Measurements from ENCODE around the gene FAM83E.
"Not testable (repeated sequence)": the region's sequence is repeated elsewhere in the genome, so short reads cannot be mapped to it uniquely, and the experiment has no call there.

FAM83E gene

GRCh38 chr19:48614436-48615230, at the start of gene FAM83E:
Gene FAM83E, minus strand, starts transcription at chr19:48615076. Its CDS starts 1,704 bp downstream, at chr19:48613372.
- Mint-ChIP-seq H3K4me1 (ENCODE audit: low read depth) (peaks cover 39% of the 10 kb centered on the region), H3K27ac (peak within 1 kb of the TSS; percentile 57), H3K27me3 (no peaks in the 10 kb centered on the region), H3K36me3 (ENCODE audit: low read depth) (peaks cover 55% of the 10 kb centered on the region), H3K4me3 (no peak within 1 kb of the TSS), H3K9me3 (no peaks in the 10 kb centered on the region)
- intact Hi-C loops (cut with micrococcal nuclease) = no loop called here

- Mint-ChIP-seq H3K27ac (no peak overlapping the region), H3K36me3 (ENCODE audit: low read depth) (no peaks in the 10 kb centered on the region), H3K4me1 (ENCODE audit: low read depth) (peaks cover 6% of the 10 kb centered on the region), H3K27me3 (peaks cover 4% of the 10 kb centered on the region), H3K4me3 (no peak overlapping the region), H3K9me3 (peaks cover 11% of the 10 kb centered on the region)
- intact Hi-C loops (cut with micrococcal nuclease) = no loop called here
Observed at GRCh38 chr19:48664476-48664875, 49.6 kb upstream of the FAM83E start.

- H3K36me3 Mint-ChIP-seq (ENCODE audit: low read depth) = no peaks in the 10 kb centered on the region
- no peak overlapping the region for H3K27ac Mint-ChIP-seq
- intact Hi-C loops (cut with micrococcal nuclease) = no loop called here
- peaks cover 6% of the 10 kb centered on the region for H3K4me1 Mint-ChIP-seq (ENCODE audit: low read depth)
- peaks cover 3% of the 10 kb centered on the region for H3K9me3 Mint-ChIP-seq
- no peak overlapping the region for H3K4me3 Mint-ChIP-seq
- peaks cover 7% of the 10 kb centered on the region for H3K27me3 Mint-ChIP-seq
Observed at GRCh38 chr19:48663667-48664066, 48.8 kb upstream of the FAM83E start.

GRCh38 chr19:48661711-48662090, 46.8 kb upstream of the FAM83E start:
- H3K36me3 Mint-ChIP-seq (ENCODE audit: low read depth) = no peaks in the 10 kb centered on the region
- intact Hi-C loops (cut with micrococcal nuclease) = no loop called here
- H3K4me1 Mint-ChIP-seq (ENCODE audit: low read depth) = peaks cover 8% of the 10 kb centered on the region
- no peaks in the 10 kb centered on the region for H3K9me3 Mint-ChIP-seq
- peaks cover 10% of the 10 kb centered on the region for H3K27me3 Mint-ChIP-seq
- peak overlapping the region; percentile 90 for H3K27ac Mint-ChIP-seq
- H3K4me3 Mint-ChIP-seq = no peak overlapping the region

GRCh38 chr19:48660852-48661710, 46.2 kb upstream of the FAM83E start:
- peaks cover 12% of the 10 kb centered on the region for H3K27me3 Mint-ChIP-seq
- no peaks in the 10 kb centered on the region for H3K36me3 Mint-ChIP-seq (ENCODE audit: low read depth)
- H3K4me3 Mint-ChIP-seq = peak overlapping the region; percentile 40
- H3K9me3 Mint-ChIP-seq = no peaks in the 10 kb centered on the region
- peak overlapping the region; percentile 90 for H3K27ac Mint-ChIP-seq
- intact Hi-C loops (cut with micrococcal nuclease) = no loop called here
- peaks cover 11% of the 10 kb centered on the region for H3K4me1 Mint-ChIP-seq (ENCODE audit: low read depth)

- H3K9me3 Mint-ChIP-seq = no peaks in the 10 kb centered on the region
- H3K36me3 Mint-ChIP-seq (ENCODE audit: low read depth) = no peaks in the 10 kb centered on the region
- no peak overlapping the region for H3K4me3 Mint-ChIP-seq
- peak overlapping the region; percentile 90 for H3K27ac Mint-ChIP-seq
- peaks cover 12% of the 10 kb centered on the region for H3K27me3 Mint-ChIP-seq
- intact Hi-C loops (cut with micrococcal nuclease) = no loop called here
- peaks cover 14% of the 10 kb centered on the region for H3K4me1 Mint-ChIP-seq (ENCODE audit: low read depth)
Observed at GRCh38 chr19:48659768-48660167, 44.9 kb upstream of the FAM83E start.

GRCh38 chr19:48658483-48658882, 43.6 kb upstream of the FAM83E start:
- no peak overlapping the region for H3K27ac Mint-ChIP-seq
- H3K4me3 Mint-ChIP-seq = no peak overlapping the region
- no peaks in the 10 kb centered on the region for H3K36me3 Mint-ChIP-seq (ENCODE audit: low read depth)
- peaks cover 22% of the 10 kb centered on the region for H3K4me1 Mint-ChIP-seq (ENCODE audit: low read depth)
- no peaks in the 10 kb centered on the region for H3K9me3 Mint-ChIP-seq
- H3K27me3 Mint-ChIP-seq = peaks cover 18% of the 10 kb centered on the region
- intact Hi-C loops (cut with micrococcal nuclease) = no loop called here

GRCh38 chr19:48657828-48658227, 43.0 kb upstream of the FAM83E start:
- H3K9me3 Mint-ChIP-seq; intact Hi-C loops (cut with micrococcal nuclease); H3K4me3 Mint-ChIP-seq; H3K36me3 Mint-ChIP-seq (ENCODE audit: low read depth): not testable (repeated sequence)
- Mint-ChIP-seq H3K27ac (peak overlapping the region; percentile 66), H3K27me3 (peaks cover 18% of the 10 kb centered on the region), H3K4me1 (ENCODE audit: low read depth) (peaks cover 24% of the 10 kb centered on the region)

- no peaks in the 10 kb centered on the region for H3K9me3 Mint-ChIP-seq
- peak overlapping the region; percentile 66 for H3K27ac Mint-ChIP-seq
- peaks cover 18% of the 10 kb centered on the region for H3K27me3 Mint-ChIP-seq
- intact Hi-C loops (cut with micrococcal nuclease) = no loop called here
- H3K36me3 Mint-ChIP-seq (ENCODE audit: low read depth) = no peaks in the 10 kb centered on the region
- no peak overlapping the region for H3K4me3 Mint-ChIP-seq
- peaks cover 28% of the 10 kb centered on the region for H3K4me1 Mint-ChIP-seq (ENCODE audit: low read depth)
Observed at GRCh38 chr19:48656840-48657474, 42.1 kb upstream of the FAM83E start.

GRCh38 chr19:48654299-48655059, 39.6 kb upstream of the FAM83E start:
- Mint-ChIP-seq H3K9me3 (no peaks in the 10 kb centered on the region), H3K27ac (peak overlapping the region; percentile 21), H3K4me1 (ENCODE audit: low read depth) (peaks cover 35% of the 10 kb centered on the region), H3K36me3 (ENCODE audit: low read depth) (no peaks in the 10 kb centered on the region), H3K27me3 (peaks cover 18% of the 10 kb centered on the region), H3K4me3 (no peak overlapping the region)
- intact Hi-C loops (cut with micrococcal nuclease) = no loop called here

- Mint-ChIP-seq H3K9me3 (no peaks in the 10 kb centered on the region), H3K4me3 (no peak overlapping the region), H3K27me3 (peaks cover 7% of the 10 kb centered on the region), H3K4me1 (ENCODE audit: low read depth) (peaks cover 53% of the 10 kb centered on the region), H3K27ac (no peak overlapping the region), H3K36me3 (ENCODE audit: low read depth) (no peaks in the 10 kb centered on the region)
- intact Hi-C loops (cut with micrococcal nuclease) = no loop called here
Observed at GRCh38 chr19:48651683-48652048, 36.8 kb upstream of the FAM83E start.

- no peaks in the 10 kb centered on the region for H3K36me3 Mint-ChIP-seq (ENCODE audit: low read depth)
- intact Hi-C loops (cut with micrococcal nuclease) = no loop called here
- no peaks in the 10 kb centered on the region for H3K9me3 Mint-ChIP-seq
- H3K4me1 Mint-ChIP-seq (ENCODE audit: low read depth) = peaks cover 56% of the 10 kb centered on the region
- peaks cover 5% of the 10 kb centered on the region for H3K27me3 Mint-ChIP-seq
- H3K27ac Mint-ChIP-seq = peak overlapping the region; percentile 25
- no peak overlapping the region for H3K4me3 Mint-ChIP-seq
Observed at GRCh38 chr19:48650974-48651682, 36.3 kb upstream of the FAM83E start.

GRCh38 chr19:48648134-48648533, 33.3 kb upstream of the FAM83E start:
- Mint-ChIP-seq H3K27me3 (no peaks in the 10 kb centered on the region), H3K9me3 (no peaks in the 10 kb centered on the region), H3K27ac (peak overlapping the region; percentile 73), H3K4me1 (ENCODE audit: low read depth) (peaks cover 64% of the 10 kb centered on the region), H3K36me3 (ENCODE audit: low read depth) (no peaks in the 10 kb centered on the region), H3K4me3 (no peak overlapping the region)
- intact Hi-C loops (cut with micrococcal nuclease) = loop anchor here (5.0 to 10.0 kb wide), 2 partner anchors 137 to 319 kb away; partner anchors contain the start of gene FTL

Data from dendritic cell treated with granulocyte-macrophage colony-stimulating factor and Interleukin-4, amounts not matched to agents 40 ng/mL and 50 ng/mL, for 4 days (primary cell).